OCI-LY1 (cell line): ENCODE data around the gene LRRC28.

Source experiments
- H2AFZ ChIP-seq: fragments of 200-600 bp; sonication (generic), shearing (Covaris generic); 2 replicates; pipeline ENCODE4 v1.6.0; 2014; ENCODE audit warnings: antibody characterized with exemption, mild to moderate bottlenecking, low read length
- H3F3A ChIP-seq: fragments of 200-600 bp; sonication (generic), shearing (Covaris generic); 2 replicates; pipeline ENCODE4 v1.6.0; 2014; ENCODE audit warnings: mild to moderate bottlenecking, antibody characterized with exemption, low read length, moderate library complexity; ENCODE audit not compliant: insufficient read depth
- H3K27ac ChIP-seq: fragments of 200-600 bp; sonication (generic); 2 replicates; pipeline ENCODE4 v1.5.1; 2014; ENCODE audit warnings: low read length, mixed run types, mild to moderate bottlenecking, low read depth; ENCODE audit not compliant: poor library complexity, severe bottlenecking
- H3K27me3 ChIP-seq: fragments of 200-600 bp; sonication (generic); 2 replicates; pipeline ENCODE4 v1.6.0; 2014; ENCODE audit warnings: antibody characterized with exemption, mild to moderate bottlenecking, low read length, moderate library complexity; ENCODE audit not compliant: insufficient read depth
- H3K36me3 ChIP-seq: fragments of 200-600 bp; sonication (generic); 2 replicates; pipeline ENCODE4 v1.6.1; 2014; ENCODE audit warnings: mild to moderate bottlenecking, antibody characterized with exemption, low read length, moderate library complexity, mixed read lengths; ENCODE audit not compliant: insufficient read depth
- H3K4me1 ChIP-seq: fragments of 200-600 bp; sonication (generic); 2 replicates; pipeline ENCODE4 v1.5.1; 2014; ENCODE audit warnings: mild to moderate bottlenecking, low read length, moderate library complexity; ENCODE audit not compliant: insufficient read depth, severe bottlenecking
- H3K4me2 ChIP-seq: fragments of 200-600 bp; sonication (generic), shearing (Covaris generic); 2 replicates; pipeline ENCODE4 v1.6.1; 2014; ENCODE audit warnings: low read length
- H3K4me3 ChIP-seq: fragments of 200-600 bp; sonication (generic); 2 replicates; pipeline ENCODE4 v1.5.1; 2014; ENCODE audit warnings: low read length, low read depth, mild to moderate bottlenecking, mixed read lengths; ENCODE audit not compliant: poor library complexity, severe bottlenecking
- H3K79me2 ChIP-seq: fragments of 200-600 bp; shearing (Covaris generic); 2 replicates; pipeline ENCODE4 v1.6.1; 2016; ENCODE audit warnings: mixed run types, low read length, mixed read lengths; ENCODE audit not compliant: insufficient read depth
- H3K9ac ChIP-seq: fragments of 200-600 bp; sonication (generic), shearing (Covaris generic); 2 replicates; pipeline ENCODE4 v1.6.1; 2014; ENCODE audit warnings: mild to moderate bottlenecking, low read length, mixed read lengths
- H3K9me2 ChIP-seq: fragments of 200-600 bp; sonication (generic), shearing (Covaris generic); 2 replicates; pipeline ENCODE4 v1.6.1; 2014; ENCODE audit warnings: low read depth, mild to moderate bottlenecking, low read length, mixed read lengths
- H3K9me3 ChIP-seq: fragments of 200-600 bp; shearing (Covaris generic); 2 replicates; pipeline ENCODE4 v1.6.1; 2014; ENCODE audit warnings: low read length, mixed read lengths
- H4K20me1 ChIP-seq: fragments of 200-600 bp; sonication (generic), shearing (Covaris generic); 2 replicates; pipeline ENCODE4 v1.6.0; 2016; ENCODE audit warnings: mild to moderate bottlenecking, low read length; ENCODE audit not compliant: insufficient read depth
- CTCF ChIP-seq: fragments of 200-600 bp; sonication (generic), shearing (Covaris generic); IDR thresholded peaks from 2 replicates; pipeline ENCODE4 v1.5.1; 2017; ENCODE audit warnings: mild to moderate bottlenecking, antibody characterized with exemption, low read length, moderate library complexity, mixed read lengths
- EZH2 ChIP-seq: fragments of 200-600 bp; sonication (generic), shearing (Covaris generic); IDR thresholded peaks from 2 replicates; pipeline ENCODE4 v1.8.0; 2017; ENCODE audit warnings: borderline replicate concordance, mixed run types, mild to moderate bottlenecking, antibody characterized with exemption, low read length, moderate library complexity, mixed read lengths

LRRC28 gene

DNA sequence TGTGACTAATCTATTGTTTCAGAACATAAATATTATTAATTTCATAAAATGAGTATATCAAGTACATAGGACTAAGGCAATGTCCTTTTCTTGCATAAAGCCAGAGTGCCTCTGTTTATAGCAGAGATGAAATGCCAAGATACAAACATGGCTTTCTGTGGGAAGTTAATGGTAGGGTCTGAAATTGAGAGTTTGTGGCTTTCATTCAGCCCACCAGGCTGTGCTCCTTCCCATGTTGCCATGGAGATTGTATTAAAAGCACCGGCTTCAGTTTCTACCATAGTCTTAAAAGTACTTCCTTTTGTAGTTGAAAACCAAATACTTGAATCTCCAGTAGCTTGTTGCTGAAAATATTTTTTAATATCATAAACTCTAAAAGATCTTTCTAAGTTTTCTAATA lies 114.0 kb downstream of the LRRC28 start:
- H4K20me1 ChIP-seq = no peaks in the 10 kb centered on the region
- H3K9me3 ChIP-seq = 0 out of 2 replicates have a peak, but pooled peaks cover 4% of the 10 kb centered on the region
- no peaks in the 10 kb centered on the region for H3F3A ChIP-seq
- no peaks in the 10 kb centered on the region for H3K4me1 ChIP-seq
- TF ChIP-seq EZH2 = no peak
- no peak for TF ChIP-seq CTCF
- H3K4me2 ChIP-seq = no peak overlapping the region
- H3K36me3 ChIP-seq = peaks cover 4% of the 10 kb centered on the region; the same call in 1 of the 2 replicates
- no peak overlapping the region for H3K9ac ChIP-seq
- no peak overlapping the region for H2AFZ ChIP-seq
- H3K27ac ChIP-seq = no peak overlapping the region
- no peaks in the 10 kb centered on the region for H3K27me3 ChIP-seq
- H3K79me2 ChIP-seq = no peaks in the 10 kb centered on the region
- H3K9me2 ChIP-seq = no peaks in the 10 kb centered on the region
- no peak overlapping the region for H3K4me3 ChIP-seq

GRCh38 chr15:99366013-99366412 lies 114.7 kb downstream of the LRRC28 start:
- no peak overlapping the region for H2AFZ ChIP-seq
- no peak overlapping the region for H3K4me2 ChIP-seq
- 0 out of 2 replicates have a peak, but pooled peaks cover 4% of the 10 kb centered on the region for H3K9me3 ChIP-seq
- H4K20me1 ChIP-seq = no peaks in the 10 kb centered on the region
- peaks cover 4% of the 10 kb centered on the region; the same call in 1 of the 2 replicates for H3K36me3 ChIP-seq
- no peaks in the 10 kb centered on the region for H3K79me2 ChIP-seq
- TF ChIP-seq EZH2 = no peak
- no peak for TF ChIP-seq CTCF
- no peaks in the 10 kb centered on the region for H3K9me2 ChIP-seq
- no peaks in the 10 kb centered on the region for H3F3A ChIP-seq
- no peaks in the 10 kb centered on the region for H3K4me1 ChIP-seq
- no peak overlapping the region for H3K4me3 ChIP-seq
- H3K9ac ChIP-seq = no peak overlapping the region
- H3K27me3 ChIP-seq = no peaks in the 10 kb centered on the region
- H3K27ac ChIP-seq = no peak overlapping the region

GRCh38 chr15:99368743-99369142 lies 117.5 kb downstream of the LRRC28 start:
- H3F3A ChIP-seq = no peaks in the 10 kb centered on the region
- H3K36me3 ChIP-seq = peaks cover 4% of the 10 kb centered on the region; the same call in 1 of the 2 replicates
- no peak overlapping the region for H3K27ac ChIP-seq
- no peak overlapping the region for H3K4me2 ChIP-seq
- no peak overlapping the region for H2AFZ ChIP-seq
- H3K9ac ChIP-seq = no peak overlapping the region
- H3K79me2 ChIP-seq = no peaks in the 10 kb centered on the region
- H4K20me1 ChIP-seq = no peaks in the 10 kb centered on the region
- H3K4me1 ChIP-seq = peaks cover 5% of the 10 kb centered on the region
- 0 out of 2 replicates have a peak, but pooled peaks cover 4% of the 10 kb centered on the region for H3K9me3 ChIP-seq
- no peaks in the 10 kb centered on the region for H3K27me3 ChIP-seq
- TF ChIP-seq EZH2 (no peak), CTCF (no peak)
- H3K4me3 ChIP-seq = no peak overlapping the region
- no peaks in the 10 kb centered on the region for H3K9me2 ChIP-seq
